Loucy (cell line): ENCODE results near the gene PGC.

Experiments
- H2AFZ ChIP-seq: fragments of 200-600 bp; sonication (generic); 2 replicates; pipeline ENCODE4 v1.6.0; 2016; ENCODE audit warnings: antibody characterized with exemption, mild to moderate bottlenecking, low read length, moderate library complexity
- H3F3A ChIP-seq: fragments of 200-600 bp; 2 replicates; pipeline ENCODE4 v1.6.0; 2016; ENCODE audit warnings: antibody characterized with exemption, low read depth, mild to moderate bottlenecking
- H3K27me3 ChIP-seq: fragments of 200-600 bp; sonication (generic); 2 replicates; pipeline ENCODE4 v1.6.1; 2014; ENCODE audit warnings: low read length, mild to moderate bottlenecking; ENCODE audit not compliant: insufficient read depth, poor library complexity, severe bottlenecking
- H3K36me3 ChIP-seq: fragments of 200-600 bp; sonication (generic); 2 replicates; pipeline ENCODE4 v1.6.1; 2016; ENCODE audit warnings: low read length; ENCODE audit not compliant: insufficient read depth
- H3K4me1 ChIP-seq: fragments of 200-600 bp; sonication (generic); 2 replicates; pipeline ENCODE4 v1.5.1; 2014; ENCODE audit warnings: low read length, mild to moderate bottlenecking; ENCODE audit not compliant: insufficient read depth, poor library complexity, severe bottlenecking
- H3K4me2 ChIP-seq: fragments of 200-600 bp; sonication (generic); 2 replicates; pipeline ENCODE4 v1.6.0; 2014; ENCODE audit warnings: antibody characterized with exemption, low read length, low read depth, mild to moderate bottlenecking; ENCODE audit not compliant: poor library complexity, severe bottlenecking
- H3K4me3 ChIP-seq: fragments of 200-600 bp; sonication (generic); 2 replicates; pipeline ENCODE4 v1.5.1; 2014; ENCODE audit warnings: low read length, mild to moderate bottlenecking, mixed read lengths; ENCODE audit not compliant: poor library complexity, severe bottlenecking
- H3K79me2 ChIP-seq: fragments of 200-600 bp; sonication (generic); 2 replicates; pipeline ENCODE4 v1.6.1; 2014; ENCODE audit warnings: low read length; ENCODE audit not compliant: insufficient read depth
- H3K9ac ChIP-seq: fragments of 200-600 bp; sonication (generic); 2 replicates; pipeline ENCODE4 v1.6.0; 2014; ENCODE audit warnings: mild to moderate bottlenecking, low read depth, low read length, moderate library complexity; ENCODE audit not compliant: poor library complexity, severe bottlenecking
- H3K9me2 ChIP-seq: fragments of 200-600 bp; sonication (generic); replicated peaks from 2 replicates; pipeline ENCODE4 v1.6.1; 2016; ENCODE audit warnings: low read depth, low read length, mixed read lengths
- H3K9me3 ChIP-seq: fragments of 200-600 bp; sonication (generic); 2 replicates; pipeline ENCODE4 v1.6.1; 2014; ENCODE audit warnings: mild to moderate bottlenecking, antibody characterized with exemption, low read length, low read depth; ENCODE audit not compliant: insufficient read depth
- H4K20me1 ChIP-seq: fragments of 200-600 bp; sonication (generic); 2 replicates; pipeline ENCODE4 v1.6.0; 2014; ENCODE audit warnings: antibody characterized with exemption, low read length, mild to moderate bottlenecking; ENCODE audit not compliant: insufficient read depth, poor library complexity, severe bottlenecking
- CTCF ChIP-seq: fragments of 200-600 bp; sonication (generic); conservative IDR thresholded peaks from 2 replicates; pipeline ENCODE4 v1.5.1; 2014; ENCODE audit warnings: mild to moderate bottlenecking, antibody characterized with exemption, low read length
- EZH2phosphoT487 ChIP-seq: fragments of 200-600 bp; IDR thresholded peaks from 2 replicates; pipeline ENCODE4 v1.6.1; 2018; ENCODE audit warnings: antibody characterized with exemption, mild to moderate bottlenecking, moderate library complexity, borderline replicate concordance

The PGC gene

GRCh38 chr6:41756354-41756753 is 9.2 kb upstream of the PGC start:
- H3K9ac ChIP-seq, result peak overlapping the region; percentile 45
- H3K4me1 ChIP-seq, result peaks cover 21% of the 10 kb centered on the region
- no peak for TF ChIP-seq CTCF
- no peak for TF ChIP-seq EZH2phosphoT487

GRCh38 chr6:41755895-41756294 is 8.7 kb upstream of the PGC start:
- peak overlapping the region; percentile 47 for H3K4me2 ChIP-seq
- TF ChIP-seq CTCF (no peak), EZH2phosphoT487 (no peak)
- H2AFZ ChIP-seq, result peak overlapping the region; percentile 53
- H3K9me3 ChIP-seq, result no peaks in the 10 kb centered on the region
- H3K36me3 ChIP-seq, result no peaks in the 10 kb centered on the region
- no peaks in the 10 kb centered on the region for H4K20me1 ChIP-seq
- H3F3A ChIP-seq, result no peaks in the 10 kb centered on the region
- H3K4me3 ChIP-seq, result peak overlapping the region; percentile 23
- H3K9me2 ChIP-seq, result no peaks in the 10 kb centered on the region
- H3K9ac ChIP-seq, result peak overlapping the region; percentile 45
- no peaks in the 10 kb centered on the region for H3K27me3 ChIP-seq
- H3K4me1 ChIP-seq, result peaks cover 21% of the 10 kb centered on the region
- no peaks in the 10 kb centered on the region for H3K79me2 ChIP-seq

More at GRCh38 chr6:41756354-41756753, 9.2 kb upstream of the PGC start:
- no peaks in the 10 kb centered on the region for H4K20me1 ChIP-seq
- no peaks in the 10 kb centered on the region for H3K36me3 ChIP-seq
- no peaks in the 10 kb centered on the region for H3K27me3 ChIP-seq
- no peaks in the 10 kb centered on the region for H3F3A ChIP-seq
- peak overlapping the region; percentile 47 for H3K4me2 ChIP-seq
- H3K9me3 ChIP-seq, result no peaks in the 10 kb centered on the region
- H3K79me2 ChIP-seq, result no peaks in the 10 kb centered on the region
- no peaks in the 10 kb centered on the region for H3K9me2 ChIP-seq
- peak overlapping the region; percentile 23 for H3K4me3 ChIP-seq
- H2AFZ ChIP-seq, result peak overlapping the region; percentile 53

GRCh38 chr6:41750374-41750773 is 3.2 kb upstream of the PGC start:
- Histone ChIP-seq H3K9me2 (no peaks in the 10 kb centered on the region), H3K9me3 (no peaks in the 10 kb centered on the region), H4K20me1 (no peaks in the 10 kb centered on the region), H3K4me3 (no peak overlapping the region), H3K4me1 (no peaks in the 10 kb centered on the region), H3K36me3 (no peaks in the 10 kb centered on the region), H3K79me2 (no peaks in the 10 kb centered on the region), H3K4me2 (no peak overlapping the region), H2AFZ (no peak overlapping the region), H3F3A (no peaks in the 10 kb centered on the region), H3K27me3 (no peaks in the 10 kb centered on the region), H3K9ac (no peak overlapping the region)
- no peak for TF ChIP-seq EZH2phosphoT487
- TF ChIP-seq CTCF, result no peak
